Activated T-cell treated with anti-CD3 and anti-CD28 coated beads, Interleukin-2, amount 50 U/mL, for 1 hour (primary cell): Measurements from ENCODE around the gene AKAP11.

Experiments used
- DNase-seq: peaks from one replicate; pipeline ENCODE4 v3.0.0-alpha.2; 2020

AKAP11 gene

DNA sequence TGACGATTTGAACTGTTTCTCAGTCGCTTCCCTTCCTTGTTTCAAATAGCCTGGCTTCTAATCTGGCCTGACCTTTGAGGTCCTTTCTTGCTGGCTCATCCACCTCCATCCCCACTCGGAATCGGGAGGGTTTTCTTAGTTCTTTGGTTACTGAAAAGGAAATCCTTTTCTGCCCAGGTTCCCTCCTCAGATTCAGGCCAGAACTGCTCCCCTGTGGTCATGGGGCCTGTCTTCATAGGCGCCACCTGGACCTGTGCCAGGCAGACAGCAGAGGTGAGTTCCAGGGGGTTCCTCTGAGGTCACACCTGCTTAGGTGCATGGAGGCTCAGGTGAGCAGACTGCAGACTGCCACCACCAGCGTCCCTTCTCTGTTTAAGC, 62.4 kb downstream of the AKAP11 start:
- peak; percentile 20 for DNase-seq

GRCh38 chr13:42337808-42338600, 66.1 kb downstream of the AKAP11 start:
- no peak for DNase-seq

GRCh38 chr13:42345367-42345766, 73.4 kb downstream of the AKAP11 start:
- DNase-seq: no peak

GRCh38 chr13:42348576-42348975, 76.6 kb downstream of the AKAP11 start:
- DNase-seq: no peak

DNA sequence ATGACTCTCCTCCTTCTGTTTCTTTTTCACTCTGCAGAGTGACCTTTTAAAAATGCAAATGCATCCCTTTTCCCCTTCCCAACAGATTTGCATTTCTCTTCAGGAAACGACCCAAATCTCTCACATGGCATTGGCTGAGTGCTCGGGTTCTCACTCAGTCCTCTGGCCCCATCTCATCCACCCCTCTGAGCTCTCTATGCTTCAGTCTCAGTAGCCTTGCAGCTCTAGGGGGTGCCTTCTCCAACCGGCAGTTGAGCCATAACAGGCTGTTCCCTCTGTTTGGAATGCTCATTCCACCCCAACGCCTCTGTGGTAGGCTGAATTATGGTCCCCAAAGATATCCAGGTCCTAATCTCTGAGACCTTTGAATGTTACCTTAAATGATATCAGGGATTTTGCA, 78.2 kb downstream of the AKAP11 start:
- no peak for DNase-seq

GRCh38 chr13:42354241-42355091, 82.5 kb downstream of the AKAP11 start:
- DNase-seq: peak; percentile 46

GRCh38 chr13:42355092-42355485, 83.1 kb downstream of the AKAP11 start:
- DNase-seq: peak; percentile 56

GRCh38 chr13:42355491-42356183, 83.7 kb downstream of the AKAP11 start:
- peak; percentile 33 for DNase-seq

GRCh38 chr13:42356184-42356575, 84.2 kb downstream of the AKAP11 start:
- no peak for DNase-seq

DNA sequence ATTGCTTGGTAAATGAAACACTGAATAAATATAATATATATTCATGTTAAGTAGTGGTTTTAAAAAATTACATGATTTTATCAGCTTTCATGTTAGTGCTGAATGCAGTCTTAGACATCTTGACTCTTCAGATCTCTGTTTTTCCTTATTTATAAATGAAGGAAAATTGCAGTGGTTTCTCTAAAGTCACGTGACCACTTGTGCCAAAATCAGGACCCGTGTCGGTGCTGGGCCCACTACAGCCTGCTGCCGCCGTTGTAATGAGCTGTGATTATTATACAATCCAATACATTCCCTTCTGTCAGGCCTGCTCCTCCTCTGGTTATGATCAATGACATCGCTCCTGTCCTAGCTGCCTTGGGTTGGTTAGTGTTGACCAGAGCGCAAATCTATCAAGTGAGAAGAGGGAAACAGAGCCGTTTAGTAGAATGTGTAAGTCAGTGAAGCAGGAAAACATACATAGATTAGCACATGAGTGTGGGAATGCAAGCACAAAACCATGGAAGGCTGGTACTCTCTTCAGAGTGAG, 88.2 kb downstream of the AKAP11 start:
- DNase-seq: no peak

GRCh38 chr13:42361701-42362100, 89.7 kb downstream of the AKAP11 start:
- DNase-seq: no peak

GRCh38 chr13:42363941-42364612, 92.1 kb downstream of the AKAP11 start:
- DNase-seq: no peak

GRCh38 chr13:42364613-42365000, 92.7 kb downstream of the AKAP11 start:
- no peak for DNase-seq

GRCh38 chr13:42367831-42368230, 95.9 kb downstream of the AKAP11 start:
- no peak for DNase-seq

GRCh38 chr13:42369071-42369797, 97.3 kb downstream of the AKAP11 start:
- no peak for DNase-seq

- DNase-seq: no peak
Observed at GRCh38 chr13:42370229-42370628, 98.3 kb downstream of the AKAP11 start.
